HFF-Myc (cell line): ENCODE data around the gene OGDH.

Experiments used
- DNase-seq: peaks from one replicate; pipeline ENCODE4 v3.0.0-alpha.2; 2011; ENCODE audit warnings: low read depth; ENCODE audit errors: extremely low read depth
- H3K4me3 ChIP-seq: replicated peaks from 2 replicates; pipeline ENCODE4 v1.5.1; 2011; ENCODE audit warnings: low read depth, mild to moderate bottlenecking, control low read depth, low read length
- CTCF ChIP-seq: IDR thresholded peaks from 2 replicates; pipeline ENCODE4 v1.5.1; 2012; ENCODE audit warnings: mild to moderate bottlenecking, low read depth, low read length, control low read depth; ENCODE audit errors: missing control alignments

Gene OGDH

GRCh38 chr7:44681645-44682044 lies 75.2 kb downstream of the OGDH start:
- TF ChIP-seq CTCF: no peak
- H3K4me3 ChIP-seq: no peak overlapping the region
- DNase-seq: no peak

- no peak for DNase-seq
- H3K4me3 ChIP-seq: no peak overlapping the region
- TF ChIP-seq CTCF: no peak
Observed at GRCh38 chr7:44685723-44686122, 79.3 kb downstream of the OGDH start.

- no peak for DNase-seq
- no peak for TF ChIP-seq CTCF
- no peak overlapping the region for H3K4me3 ChIP-seq
Observed at GRCh38 chr7:44689427-44689826, 83.0 kb downstream of the OGDH start.

- H3K4me3 ChIP-seq: no peak overlapping the region
- no peak for TF ChIP-seq CTCF
- DNase-seq: no peak
Observed at GRCh38 chr7:44693641-44694313, 87.3 kb downstream of the OGDH start.

GRCh38 chr7:44694326-44694725 lies 87.9 kb downstream of the OGDH start:
- DNase-seq: no peak
- TF ChIP-seq CTCF: no peak
- H3K4me3 ChIP-seq: no peak overlapping the region

GRCh38 chr7:44694766-44695165 lies 88.3 kb downstream of the OGDH start:
- no peak for TF ChIP-seq CTCF
- H3K4me3 ChIP-seq: no peak overlapping the region
- no peak for DNase-seq

GRCh38 chr7:44695756-44696155 lies 89.3 kb downstream of the OGDH start:
- no peak overlapping the region for H3K4me3 ChIP-seq
- no peak for TF ChIP-seq CTCF
- DNase-seq: no peak
